ENCODE data around the gene PCDHGB4.

The PCDHGB4 gene

GRCh38 chr5:141363952-141364660 is 23.4 kb upstream of the PCDHGB4 start, which contains the start of gene PCDHGA5:
TSS of gene PCDHGA5 (plus strand) at chr5:141364162. CDS start at chr5:141364331, 169 bp downstream.
- Histone ChIP-seq H3K9me2 (replicated peaks; ENCODE audit: insufficient read depth, low read length) (no peaks in the 10 kb centered on the region), H4K20me1 (ENCODE audit: insufficient read depth, low read length) (no peaks in the 10 kb centered on the region), H3K27ac (ENCODE audit: low read length) (no peak within 1 kb of the TSS), H2AFZ (ENCODE audit: low read length) (no peak within 1 kb of the TSS), H3K4me1 (ENCODE audit: low read length) (no peaks in the 10 kb centered on the region), H3K4me3 (ENCODE audit: low read length) (no peak within 1 kb of the TSS), H3K36me3 (replicated peaks; ENCODE audit: insufficient read depth, low read length) (no peaks in the 10 kb centered on the region), H3F3A (ENCODE audit: insufficient read depth, low read length) (no peaks in the 10 kb centered on the region), H3K4me2 (ENCODE audit: low read depth, low read length) (no peak within 1 kb of the TSS), H3K9me3 (replicated peaks; ENCODE audit: insufficient read depth, low read length) (no peaks in the 10 kb centered on the region), H3K27me3 (replicated peaks; ENCODE audit: insufficient read depth, low read length) (no peaks in the 10 kb centered on the region; the same call in none of the 2 replicates), H3K9ac (ENCODE audit: low read length) (no peak within 1 kb of the TSS), H3K79me2 (ENCODE audit: low read length) (no peaks in the 10 kb centered on the region)
- no peak for DNase-seq
- TF ChIP-seq CTCF (IDR thresholded peaks at IDR 0.05; ENCODE audit: low read length) (no peak), EZH2phosphoT487 (IDR thresholded peaks at IDR 0.05; ENCODE audit: low read length) (no peak)

DNA sequence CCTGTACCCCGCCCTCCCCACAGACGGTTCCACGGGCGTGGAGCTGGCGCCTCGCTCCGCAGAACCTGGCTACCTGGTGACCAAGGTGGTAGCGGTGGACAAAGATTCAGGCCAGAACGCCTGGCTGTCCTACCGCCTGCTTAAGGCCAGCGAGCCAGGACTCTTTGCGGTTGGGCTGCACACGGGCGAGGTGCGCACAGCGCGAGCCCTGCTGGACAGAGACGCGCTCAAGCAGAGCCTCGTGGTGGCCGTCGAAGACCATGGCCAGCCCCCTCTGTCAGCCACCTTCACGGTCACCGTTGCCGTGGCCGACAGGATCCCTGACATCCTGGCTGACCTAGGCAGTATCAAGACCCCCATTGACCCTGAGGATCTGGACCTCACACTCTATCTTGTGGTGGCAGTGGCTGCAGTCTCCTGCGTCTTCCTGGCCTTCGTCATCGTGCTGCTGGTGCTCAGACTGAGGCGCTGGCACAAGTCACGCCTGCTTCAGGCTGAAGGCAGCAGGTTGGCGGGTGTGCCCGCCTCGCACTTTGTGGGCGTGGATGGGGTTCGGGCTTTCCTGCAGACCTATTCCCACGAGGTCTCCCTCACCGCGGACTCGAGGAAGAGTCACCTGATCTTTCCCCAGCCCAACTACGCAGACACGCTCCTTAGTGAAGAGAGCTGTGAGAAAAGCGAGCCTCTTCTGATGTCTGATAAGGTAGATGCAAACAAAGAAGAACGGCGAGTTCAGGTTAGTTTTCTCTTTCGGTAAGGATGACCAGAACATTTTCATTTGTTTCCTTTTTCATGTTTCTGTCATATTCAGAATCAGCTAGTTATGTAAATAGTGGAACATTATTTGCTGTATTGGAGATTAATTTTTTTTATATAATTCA is 21.2 kb upstream of the PCDHGB4 start:
- no peaks in the 10 kb centered on the region for H3K4me1 ChIP-seq (ENCODE audit: low read length)
- no peaks in the 10 kb centered on the region for H3K36me3 ChIP-seq (replicated peaks; ENCODE audit: insufficient read depth, low read length)
- no peak for DNase-seq
- H3K9me3 ChIP-seq (replicated peaks; ENCODE audit: insufficient read depth, low read length) = no peaks in the 10 kb centered on the region
- no peak overlapping the region for H3K4me3 ChIP-seq (ENCODE audit: low read length)
- no peak overlapping the region for H2AFZ ChIP-seq (ENCODE audit: low read length)
- no peaks in the 10 kb centered on the region for H3K79me2 ChIP-seq (ENCODE audit: low read length)
- H3K27me3 ChIP-seq (replicated peaks; ENCODE audit: insufficient read depth, low read length) = no peaks in the 10 kb centered on the region; the same call in none of the 2 replicates
- no peak overlapping the region for H3K9ac ChIP-seq (ENCODE audit: low read length)
- H3K4me2 ChIP-seq (ENCODE audit: low read depth, low read length) = no peak overlapping the region
- H3K27ac ChIP-seq (ENCODE audit: low read length) = no peak overlapping the region
- H3K9me2 ChIP-seq (replicated peaks; ENCODE audit: insufficient read depth, low read length) = no peaks in the 10 kb centered on the region
- TF ChIP-seq CTCF (IDR thresholded peaks at IDR 0.05; ENCODE audit: low read length) (no peak), EZH2phosphoT487 (IDR thresholded peaks at IDR 0.05; ENCODE audit: low read length) (no peak), EZH2 (optimal IDR thresholded peaks at IDR 0.05; ENCODE audit: low read depth, low read length) (no peak)
- no peaks in the 10 kb centered on the region for H4K20me1 ChIP-seq (ENCODE audit: insufficient read depth, low read length)
- H3F3A ChIP-seq (ENCODE audit: insufficient read depth, low read length) = no peaks in the 10 kb centered on the region

- no peaks in the 10 kb centered on the region for H3K79me2 ChIP-seq (ENCODE audit: low read length)
- no peaks in the 10 kb centered on the region for H3F3A ChIP-seq (ENCODE audit: insufficient read depth, low read length)
- no peaks in the 10 kb centered on the region for H3K9me2 ChIP-seq (replicated peaks; ENCODE audit: insufficient read depth, low read length)
- DNase-seq = peak; percentile 82
- H2AFZ ChIP-seq (ENCODE audit: low read length) = peak within 1 kb of the TSS; percentile 98
- H3K9me3 ChIP-seq (replicated peaks; ENCODE audit: insufficient read depth, low read length) = no peaks in the 10 kb centered on the region
- peak within 1 kb of the TSS; percentile 92 for H3K4me2 ChIP-seq (ENCODE audit: low read depth, low read length)
- H3K36me3 ChIP-seq (replicated peaks; ENCODE audit: insufficient read depth, low read length) = no peaks in the 10 kb centered on the region
- no peak within 1 kb of the TSS for H3K27ac ChIP-seq (ENCODE audit: low read length)
- no peaks in the 10 kb centered on the region for H4K20me1 ChIP-seq (ENCODE audit: insufficient read depth, low read length)
- H3K4me1 ChIP-seq (ENCODE audit: low read length) = no peaks in the 10 kb centered on the region
- TF ChIP-seq EZH2phosphoT487 (IDR thresholded peaks at IDR 0.05; ENCODE audit: low read length) (no peak), CTCF (IDR thresholded peaks at IDR 0.05; ENCODE audit: low read length) (peak; percentile 73), EZH2 (optimal IDR thresholded peaks at IDR 0.05; ENCODE audit: low read depth, low read length) (no peak)
- H3K4me3 ChIP-seq (ENCODE audit: low read length) = peak within 1 kb of the TSS; percentile 68
- no peaks in the 10 kb centered on the region; the same call in 1 of the 2 replicates for H3K27me3 ChIP-seq (replicated peaks; ENCODE audit: insufficient read depth, low read length)
- peak within 1 kb of the TSS; percentile 30; the same call in 1 of the 2 replicates for H3K9ac ChIP-seq (ENCODE audit: low read length)
Measured at GRCh38 chr5:141369994-141370848, 17.3 kb upstream of the PCDHGB4 start, which contains the start of gene PCDHGB3. TSS of gene PCDHGB3 (plus strand) at chr5:141370242. CDS start at chr5:141370395, 153 bp downstream.
